Brain microvascular endothelial cell (primary cell): ENCODE measurements around the gene ADAMTSL3.

Source experiments
- DNase-seq: peaks from one replicate; pipeline ENCODE4 v3.0.0-alpha.2; 2020
- H3K27ac ChIP-seq: fragments of 250-450 bp; sonication (Bioruptor Pico); 2 replicates; pipeline ENCODE4 v1.5.1; 2020; ENCODE audit warnings: mild to moderate bottlenecking, moderate library complexity
- H3K27me3 ChIP-seq: fragments of 250-450 bp; sonication (Bioruptor Pico); replicated peaks from 2 replicates; pipeline ENCODE4 v1.5.1; 2020; ENCODE audit warnings: mild to moderate bottlenecking
- H3K36me3 ChIP-seq: fragments of 250-450 bp; sonication (Bioruptor Pico); replicated peaks from 2 replicates; pipeline ENCODE4 v1.5.1; 2020; ENCODE audit warnings: mild to moderate bottlenecking
- H3K4me3 ChIP-seq: 2 replicates; pipeline ENCODE4 v1.5.1; 2011; ENCODE audit warnings: low read depth, mild to moderate bottlenecking, control low read depth, low read length, moderate library complexity
- in situ Hi-C: cut with HindIII; loops from 2 replicates; pipeline ENCODE4 v1.10.0; 2017; ENCODE audit warnings: low sequenced_read_pairs, low pct_ligation_motif_present
- TF ChIP-seq, protein P1 (sequence below): IDR thresholded peaks from 2 replicates; pipeline ENCODE4 v1.5.1; 2011; ENCODE audit warnings: low read depth, mild to moderate bottlenecking, moderate library complexity, low read length, control low read depth, inconsistent platforms; ENCODE audit errors: missing control alignments

ADAMTSL3 gene

GRCh38 chr15:83714939-83715628, 61.2 kb downstream of the ADAMTSL3 start:
- in situ Hi-C loops = no loop called here
- Histone ChIP-seq H3K27me3 (no peaks in the 10 kb centered on the region), H3K4me3 (no peak overlapping the region), H3K36me3 (no peaks in the 10 kb centered on the region), H3K27ac (no peak overlapping the region)
- TF ChIP-seq, protein P1, sequence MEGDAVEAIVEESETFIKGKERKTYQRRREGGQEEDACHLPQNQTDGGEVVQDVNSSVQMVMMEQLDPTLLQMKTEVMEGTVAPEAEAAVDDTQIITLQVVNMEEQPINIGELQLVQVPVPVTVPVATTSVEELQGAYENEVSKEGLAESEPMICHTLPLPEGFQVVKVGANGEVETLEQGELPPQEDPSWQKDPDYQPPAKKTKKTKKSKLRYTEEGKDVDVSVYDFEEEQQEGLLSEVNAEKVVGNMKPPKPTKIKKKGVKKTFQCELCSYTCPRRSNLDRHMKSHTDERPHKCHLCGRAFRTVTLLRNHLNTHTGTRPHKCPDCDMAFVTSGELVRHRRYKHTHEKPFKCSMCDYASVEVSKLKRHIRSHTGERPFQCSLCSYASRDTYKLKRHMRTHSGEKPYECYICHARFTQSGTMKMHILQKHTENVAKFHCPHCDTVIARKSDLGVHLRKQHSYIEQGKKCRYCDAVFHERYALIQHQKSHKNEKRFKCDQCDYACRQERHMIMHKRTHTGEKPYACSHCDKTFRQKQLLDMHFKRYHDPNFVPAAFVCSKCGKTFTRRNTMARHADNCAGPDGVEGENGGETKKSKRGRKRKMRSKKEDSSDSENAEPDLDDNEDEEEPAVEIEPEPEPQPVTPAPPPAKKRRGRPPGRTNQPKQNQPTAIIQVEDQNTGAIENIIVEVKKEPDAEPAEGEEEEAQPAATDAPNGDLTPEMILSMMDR = no peak
- no peak for DNase-seq

DNA sequence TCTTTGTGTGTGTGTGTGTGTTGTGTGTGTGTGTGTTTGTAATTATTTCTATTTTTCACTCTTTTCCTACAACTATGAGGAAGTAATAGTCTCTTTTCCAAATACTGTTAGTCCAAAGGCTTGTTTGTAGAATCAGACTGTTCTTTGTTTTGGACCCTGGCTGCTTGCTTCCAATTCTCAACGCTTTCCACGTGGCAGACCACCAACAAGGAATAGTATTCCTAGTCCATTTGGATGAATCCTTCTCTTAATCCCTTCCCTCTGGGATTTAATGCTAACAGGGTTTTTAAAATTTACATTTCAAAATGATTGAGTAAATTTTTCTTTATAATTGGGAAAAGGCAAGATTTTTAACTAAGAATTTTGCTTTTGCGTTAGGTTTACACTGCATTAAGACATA, 62.7 kb downstream of the ADAMTSL3 start:
- no peak for DNase-seq
- no peaks in the 10 kb centered on the region for H3K27me3 ChIP-seq
- H3K27ac ChIP-seq = no peak overlapping the region
- TF ChIP-seq, protein P1 = no peak
- no peak overlapping the region for H3K4me3 ChIP-seq
- H3K36me3 ChIP-seq = no peaks in the 10 kb centered on the region
- in situ Hi-C loops = no loop called here

DNA sequence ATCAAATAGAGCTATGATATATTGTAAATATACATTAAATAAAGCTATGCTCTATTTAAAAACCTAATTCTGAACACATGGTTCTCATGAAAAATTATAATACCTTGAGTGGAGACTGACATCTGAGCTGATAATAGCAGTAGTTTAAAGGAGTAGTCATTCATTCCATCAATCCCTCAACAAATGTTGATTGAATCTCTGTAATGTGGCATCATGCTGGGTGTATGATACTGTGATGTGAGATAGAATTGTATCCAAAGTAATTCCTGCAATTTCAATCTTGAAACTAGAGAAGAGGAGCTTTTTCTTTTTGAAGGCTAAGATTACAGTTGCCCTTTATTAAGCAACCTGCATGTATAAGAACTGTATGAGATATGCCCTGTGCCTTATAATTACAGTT, 63.1 kb downstream of the ADAMTSL3 start:
- Histone ChIP-seq H3K36me3 (no peaks in the 10 kb centered on the region), H3K4me3 (no peak overlapping the region), H3K27me3 (no peaks in the 10 kb centered on the region), H3K27ac (no peak overlapping the region)
- TF ChIP-seq, protein P1 = no peak
- DNase-seq = no peak
- in situ Hi-C loops = no loop called here

DNA sequence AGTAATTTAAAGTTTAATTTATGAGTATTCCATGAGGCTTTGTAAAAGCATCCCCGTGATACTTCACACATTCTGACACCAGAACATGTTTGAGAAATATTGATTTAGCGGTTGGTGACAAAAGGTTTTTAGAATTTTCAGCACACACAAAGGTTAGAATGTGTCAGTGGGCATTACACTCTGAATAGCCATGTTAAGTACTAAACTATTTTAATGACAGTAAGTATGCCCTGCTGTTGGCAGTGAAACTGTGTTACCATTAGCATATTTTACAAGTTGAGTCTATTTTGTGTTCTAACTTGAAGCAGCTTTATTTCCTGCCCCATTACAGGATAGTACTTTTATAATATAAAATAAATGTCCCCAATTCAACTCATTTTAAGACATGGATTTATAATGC, 66.5 kb downstream of the ADAMTSL3 start:
- no peak for DNase-seq
- H3K36me3 ChIP-seq = no peaks in the 10 kb centered on the region
- in situ Hi-C loops = no loop called here
- TF ChIP-seq, protein P1 = no peak
- no peaks in the 10 kb centered on the region for H3K27me3 ChIP-seq
- no peak overlapping the region for H3K4me3 ChIP-seq
- H3K27ac ChIP-seq = no peak overlapping the region

GRCh38 chr15:83721031-83721430, 67.1 kb downstream of the ADAMTSL3 start:
- no peaks in the 10 kb centered on the region for H3K36me3 ChIP-seq
- TF ChIP-seq, protein P1 = no peak
- no peaks in the 10 kb centered on the region for H3K27me3 ChIP-seq
- DNase-seq = no peak
- H3K27ac ChIP-seq = no peak overlapping the region
- no peak overlapping the region for H3K4me3 ChIP-seq
- in situ Hi-C loops = no loop called here

- no peaks in the 10 kb centered on the region for H3K27me3 ChIP-seq
- TF ChIP-seq, protein P1 = no peak
- no peaks in the 10 kb centered on the region for H3K36me3 ChIP-seq
- DNase-seq = no peak
- no peak overlapping the region for H3K4me3 ChIP-seq
- no peak overlapping the region for H3K27ac ChIP-seq
- in situ Hi-C loops = no loop called here
These were observed 68.1 kb downstream of the ADAMTSL3 start for GRCh38 chr15:83721981-83722380.
